ENCODE results near the gene LIMA1.

LIMA1 gene

GRCh38 chr12:50192908-50193307 is 90.4 kb downstream of the LIMA1 start:
- no peaks in the 10 kb centered on the region for H3K27me3 ChIP-seq (ENCODE audit: insufficient read depth, low read length, poor library complexity)
- H3K9ac ChIP-seq (ENCODE audit: low read depth, low read length): no peak overlapping the region
- H4K20me1 ChIP-seq (ENCODE audit: insufficient read depth, low read length): no peaks in the 10 kb centered on the region
- ATAC-seq (ENCODE audit: insufficient read depth, low read depth) (no peak), DNase-seq (no peak)
- peaks cover 16% of the 10 kb centered on the region for H3K36me3 ChIP-seq (ENCODE audit: insufficient read depth, low read length)
- H3K27ac ChIP-seq (ENCODE audit: low read length): no peak overlapping the region
- H3K4me2 ChIP-seq (ENCODE audit: insufficient read depth, low read length): no peak overlapping the region
- H3K4me1 ChIP-seq (ENCODE audit: insufficient read depth, low read length): no peaks in the 10 kb centered on the region
- H2AFZ ChIP-seq (ENCODE audit: low read depth, low read length): no peak overlapping the region
- TF ChIP-seq, protein P1, sequence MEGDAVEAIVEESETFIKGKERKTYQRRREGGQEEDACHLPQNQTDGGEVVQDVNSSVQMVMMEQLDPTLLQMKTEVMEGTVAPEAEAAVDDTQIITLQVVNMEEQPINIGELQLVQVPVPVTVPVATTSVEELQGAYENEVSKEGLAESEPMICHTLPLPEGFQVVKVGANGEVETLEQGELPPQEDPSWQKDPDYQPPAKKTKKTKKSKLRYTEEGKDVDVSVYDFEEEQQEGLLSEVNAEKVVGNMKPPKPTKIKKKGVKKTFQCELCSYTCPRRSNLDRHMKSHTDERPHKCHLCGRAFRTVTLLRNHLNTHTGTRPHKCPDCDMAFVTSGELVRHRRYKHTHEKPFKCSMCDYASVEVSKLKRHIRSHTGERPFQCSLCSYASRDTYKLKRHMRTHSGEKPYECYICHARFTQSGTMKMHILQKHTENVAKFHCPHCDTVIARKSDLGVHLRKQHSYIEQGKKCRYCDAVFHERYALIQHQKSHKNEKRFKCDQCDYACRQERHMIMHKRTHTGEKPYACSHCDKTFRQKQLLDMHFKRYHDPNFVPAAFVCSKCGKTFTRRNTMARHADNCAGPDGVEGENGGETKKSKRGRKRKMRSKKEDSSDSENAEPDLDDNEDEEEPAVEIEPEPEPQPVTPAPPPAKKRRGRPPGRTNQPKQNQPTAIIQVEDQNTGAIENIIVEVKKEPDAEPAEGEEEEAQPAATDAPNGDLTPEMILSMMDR (IDR thresholded peaks at IDR 0.05; ENCODE audit: borderline replicate concordance, extremely low read depth, low read length, poor library complexity, severe bottlenecking): no peak
- TF ChIP-seq EZH2 (IDR thresholded peaks at IDR 0.05; ENCODE audit: borderline replicate concordance, low read depth, low read length, severe bottlenecking): no peak
- H3K4me3 ChIP-seq (ENCODE audit: low read depth in 1 of 2, low read length in 2 of 2): no peak overlapping the region
- no peaks in the 10 kb centered on the region for H3K79me2 ChIP-seq (ENCODE audit: insufficient read depth, low read length)
- H3K9me3 ChIP-seq (ENCODE audit: insufficient read depth, low read length, severe bottlenecking): no peaks in the 10 kb centered on the region

- Histone ChIP-seq H3K36me3 (ENCODE audit: insufficient read depth, low read length) (peaks cover 16% of the 10 kb centered on the region), H3K4me3 (ENCODE audit: low read depth in 1 of 2, low read length in 2 of 2) (no peak overlapping the region), H3K27me3 (ENCODE audit: insufficient read depth, low read length, poor library complexity) (no peaks in the 10 kb centered on the region), H2AFZ (ENCODE audit: low read depth, low read length) (no peak overlapping the region), H3K9me3 (ENCODE audit: insufficient read depth, low read length, severe bottlenecking) (no peaks in the 10 kb centered on the region), H3K9ac (ENCODE audit: low read depth, low read length) (no peak overlapping the region), H4K20me1 (ENCODE audit: insufficient read depth, low read length) (no peaks in the 10 kb centered on the region), H3K4me1 (ENCODE audit: insufficient read depth, low read length) (no peaks in the 10 kb centered on the region), H3K27ac (ENCODE audit: low read length) (no peak overlapping the region), H3K79me2 (ENCODE audit: insufficient read depth, low read length) (no peaks in the 10 kb centered on the region), H3K4me2 (ENCODE audit: insufficient read depth, low read length) (no peak overlapping the region)
- DNase-seq (no peak), ATAC-seq (ENCODE audit: insufficient read depth, low read depth) (no peak)
- no peak for TF ChIP-seq EZH2 (IDR thresholded peaks at IDR 0.05; ENCODE audit: borderline replicate concordance, low read depth, low read length, severe bottlenecking)
- TF ChIP-seq, protein P1 (IDR thresholded peaks at IDR 0.05; ENCODE audit: borderline replicate concordance, extremely low read depth, low read length, poor library complexity, severe bottlenecking): no peak
Observed at GRCh38 chr12:50192236-50192635, 91.1 kb downstream of the LIMA1 start.

DNA sequence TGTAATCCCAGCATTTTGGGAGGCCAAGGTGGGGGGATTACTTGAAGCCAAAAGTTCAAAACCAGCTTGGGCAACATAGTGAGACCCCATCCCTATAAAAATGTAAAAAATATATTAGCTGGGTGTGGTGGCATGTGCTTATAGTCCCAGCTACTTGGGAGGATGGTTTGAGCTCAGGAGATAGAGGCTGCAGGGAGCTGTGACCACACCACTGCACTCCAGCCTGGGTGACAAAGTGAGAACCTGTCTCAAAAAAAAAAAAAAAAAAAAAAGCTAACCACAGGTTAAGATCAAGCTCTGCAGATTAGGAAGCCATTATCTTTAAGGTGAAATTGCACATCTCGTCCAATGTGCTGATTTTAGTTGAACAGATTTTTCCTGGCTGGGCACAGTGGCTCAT is 92.5 kb downstream of the LIMA1 start:
- no peaks in the 10 kb centered on the region for H3K4me1 ChIP-seq (ENCODE audit: insufficient read depth, low read length)
- H3K9ac ChIP-seq (ENCODE audit: low read depth, low read length): no peak overlapping the region
- peaks cover 16% of the 10 kb centered on the region for H3K36me3 ChIP-seq (ENCODE audit: insufficient read depth, low read length)
- DNase-seq (no peak), ATAC-seq (ENCODE audit: insufficient read depth, low read depth) (no peak)
- H3K27me3 ChIP-seq (ENCODE audit: insufficient read depth, low read length, poor library complexity): no peaks in the 10 kb centered on the region
- TF ChIP-seq EZH2 (IDR thresholded peaks at IDR 0.05; ENCODE audit: borderline replicate concordance, low read depth, low read length, severe bottlenecking): no peak
- TF ChIP-seq, protein P1 (IDR thresholded peaks at IDR 0.05; ENCODE audit: borderline replicate concordance, extremely low read depth, low read length, poor library complexity, severe bottlenecking): no peak
- no peak overlapping the region for H2AFZ ChIP-seq (ENCODE audit: low read depth, low read length)
- H3K4me3 ChIP-seq (ENCODE audit: low read depth in 1 of 2, low read length in 2 of 2): no peak overlapping the region
- no peak overlapping the region for H3K27ac ChIP-seq (ENCODE audit: low read length)
- H4K20me1 ChIP-seq (ENCODE audit: insufficient read depth, low read length): no peaks in the 10 kb centered on the region
- no peaks in the 10 kb centered on the region for H3K79me2 ChIP-seq (ENCODE audit: insufficient read depth, low read length)
- no peak overlapping the region for H3K4me2 ChIP-seq (ENCODE audit: insufficient read depth, low read length)
- H3K9me3 ChIP-seq (ENCODE audit: insufficient read depth, low read length, severe bottlenecking): no peaks in the 10 kb centered on the region

Measured in DND-41 (cell line).